Mesendoderm (in vitro differentiated cells): ENCODE results near the gene ASPSCR1.
"Not testable (repeated sequence)": the region's sequence is repeated elsewhere in the genome, so short reads cannot be mapped to it uniquely, and the experiment has no call there.

Source experiments
- DNase-seq: peaks from one replicate; pipeline ENCODE4 v3.0.0; 2013
- H2AK5ac ChIP-seq: 2 replicates; pipeline ENCODE4 v1.6.1; 2013; ENCODE audit warnings: low read length, inconsistent platforms
- H2BK120ac ChIP-seq: 2 replicates; pipeline ENCODE4 v1.6.1; 2013; ENCODE audit warnings: low read depth, mild to moderate bottlenecking, low read length, moderate library complexity, mixed read lengths
- H2BK15ac ChIP-seq: replicated peaks from 2 replicates; pipeline ENCODE4 v1.6.1; 2013; ENCODE audit warnings: low read depth, mild to moderate bottlenecking, moderate library complexity
- H2BK5ac ChIP-seq: 2 replicates; pipeline ENCODE4 v1.6.1; 2013; ENCODE audit warnings: low read length, inconsistent platforms
- H3K18ac ChIP-seq: 2 replicates; pipeline ENCODE4 v1.6.1; 2013; ENCODE audit warnings: mild to moderate bottlenecking, low read length, mixed read lengths
- H3K23ac ChIP-seq: one replicate; pipeline ENCODE4 v1.6.1; 2013; ENCODE audit warnings: low read length
- H3K27ac ChIP-seq: 2 replicates; pipeline ENCODE4 v1.5.1; 2013; ENCODE audit warnings: low read depth, mild to moderate bottlenecking, inconsistent platforms, low read length, moderate library complexity
- H3K27me3 ChIP-seq: 2 replicates; pipeline ENCODE4 v1.6.1; 2013; ENCODE audit warnings: low read length, control low read depth, mild to moderate bottlenecking, inconsistent platforms; ENCODE audit not compliant: insufficient read depth, poor library complexity
- H3K36me3 ChIP-seq: 2 replicates; pipeline ENCODE4 v1.6.1; 2013; ENCODE audit warnings: low read length, inconsistent platforms; ENCODE audit not compliant: control insufficient read depth, insufficient read depth
- H3K4ac ChIP-seq: one replicate; pipeline ENCODE4 v1.6.1; 2013; ENCODE audit warnings: low read depth, mild to moderate bottlenecking, low read length, moderate library complexity
- H3K4me1 ChIP-seq: 2 replicates; pipeline ENCODE4 v1.6.1; 2013; ENCODE audit warnings: low read depth, low read length, inconsistent platforms; ENCODE audit not compliant: control insufficient read depth
- H3K4me2 ChIP-seq: 2 replicates; pipeline ENCODE4 v1.6.1; 2013; ENCODE audit warnings: low read length
- H3K4me3 ChIP-seq: 2 replicates; pipeline ENCODE4 v1.5.1; 2013; ENCODE audit warnings: mild to moderate bottlenecking, low read length
- H3K56ac ChIP-seq: one replicate; pipeline ENCODE4 v1.6.1; 2013; ENCODE audit warnings: low read length
- H3K79me1 ChIP-seq: 2 replicates; pipeline ENCODE4 v1.6.1; 2013; ENCODE audit warnings: low read length, inconsistent platforms
- H3K79me2 ChIP-seq: 2 replicates; pipeline ENCODE4 v1.6.1; 2013; ENCODE audit warnings: mild to moderate bottlenecking, low read length; ENCODE audit not compliant: control insufficient read depth, insufficient read depth
- H3K9ac ChIP-seq: 2 replicates; pipeline ENCODE4 v1.6.1; 2013; ENCODE audit warnings: low read length, inconsistent platforms
- H4K5ac ChIP-seq: one replicate; pipeline ENCODE4 v1.6.1; 2013; ENCODE audit warnings: low read length
- H4K8ac ChIP-seq: one replicate; pipeline ENCODE4 v1.6.1; 2013; ENCODE audit warnings: low read depth, mild to moderate bottlenecking, control low read depth, low read length, moderate library complexity
- WGBS: extraction: QIAGEN DNeasy Blood & Tissue Kit; methylation state at CpG from one replicate; pipeline ENCODE4 v1.1.7; 2013; ENCODE audit warnings: low lambda C conversion rate, missing lambda C conversion rate; ENCODE audit not compliant: insufficient coverage; ENCODE audit errors: extremely low coverage; 5-methylcytosine and 5-hydroxymethylcytosine counted together

ASPSCR1 gene

DNA sequence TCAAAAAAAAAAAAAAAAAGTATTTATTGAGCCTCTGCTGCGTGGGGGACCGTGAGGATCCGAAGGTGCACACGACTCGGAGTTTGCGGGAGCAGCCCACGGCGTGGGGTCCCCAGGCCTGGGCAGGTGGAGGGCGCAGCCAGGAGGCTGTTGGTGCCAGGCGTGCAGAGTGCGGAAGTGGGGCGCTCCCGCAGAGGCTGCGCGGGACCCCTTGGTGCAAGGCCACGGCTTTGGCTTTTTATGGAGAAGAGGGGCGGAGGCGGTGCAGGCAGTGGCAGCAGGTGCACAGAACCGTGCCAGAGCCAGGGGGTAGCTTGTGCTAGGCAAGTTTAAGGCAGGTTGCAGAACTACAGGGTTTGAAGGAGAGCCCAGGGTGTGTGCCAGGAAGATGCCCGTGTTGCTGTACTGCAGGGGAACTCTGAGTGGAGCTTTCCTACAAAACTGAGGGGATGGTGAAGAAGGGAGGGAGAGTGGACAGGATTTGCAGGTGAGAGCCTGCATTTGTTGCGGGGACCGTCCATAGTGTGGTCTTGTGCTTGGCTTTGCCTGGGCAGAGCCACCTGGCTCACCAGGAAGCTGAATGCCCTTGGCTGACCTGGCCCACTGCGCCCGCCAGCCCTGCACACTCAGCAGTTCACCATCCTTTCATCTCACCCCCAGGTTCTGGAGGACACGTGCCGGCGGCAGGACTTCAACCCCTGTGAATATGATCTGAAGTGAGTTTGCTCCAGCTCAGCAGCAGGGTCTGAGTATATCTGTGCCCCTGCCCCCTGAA lies 1.3 kb downstream of the ASPSCR1 start:
- Histone ChIP-seq H2BK15ac (no peak overlapping the region), H3K18ac (no peak overlapping the region), H3K36me3 (no peaks in the 10 kb centered on the region), H2BK5ac (no peak overlapping the region), H3K4ac (no peak overlapping the region), H3K79me1 (peaks cover 3% of the 10 kb centered on the region), H4K5ac (no peak overlapping the region), H3K23ac (no peak overlapping the region), H3K27ac (no peak overlapping the region), H3K4me2 (no peak overlapping the region), H3K9ac (no peak overlapping the region), H2AK5ac (no peak overlapping the region), H4K8ac (no peak overlapping the region), H2BK120ac (no peak overlapping the region), H3K4me3 (no peak overlapping the region), H3K56ac (no peak overlapping the region), H3K27me3 (no peaks in the 10 kb centered on the region), H3K79me2 (peaks cover 2% of the 10 kb centered on the region), H3K4me1 (no peaks in the 10 kb centered on the region)
- no CpG with 5 or more reads among the region's 27 CpGs for WGBS
- DNase-seq: no peak

DNA sequence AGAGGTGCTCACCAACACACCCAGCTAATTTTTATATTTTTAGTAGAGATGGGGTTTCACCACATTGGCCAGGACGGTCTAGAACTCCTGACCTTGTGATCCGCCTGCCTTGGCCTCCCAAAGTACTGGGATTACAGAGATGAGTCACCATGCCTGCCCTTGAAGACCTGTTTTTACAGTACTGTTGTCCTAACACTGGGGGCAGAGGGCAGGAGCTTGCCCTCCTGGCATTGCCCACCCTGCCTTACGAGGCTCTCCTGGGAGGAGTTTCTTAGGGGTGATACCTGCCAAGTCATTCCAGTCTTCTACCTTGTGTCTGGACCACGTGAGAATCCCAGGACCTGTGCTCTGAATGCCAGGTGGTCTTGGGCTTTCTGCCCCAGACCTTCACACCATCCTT lies 2.7 kb downstream of the ASPSCR1 start:
- no peak overlapping the region for H3K23ac ChIP-seq
- no peak overlapping the region for H3K27ac ChIP-seq
- no peak for DNase-seq
- H3K4ac ChIP-seq: no peak overlapping the region
- H4K5ac ChIP-seq: no peak overlapping the region
- no peak overlapping the region for H3K4me2 ChIP-seq
- no peak overlapping the region for H2AK5ac ChIP-seq
- no peak overlapping the region for H3K56ac ChIP-seq
- H3K36me3 ChIP-seq: peaks cover 3% of the 10 kb centered on the region
- H4K8ac ChIP-seq: no peak overlapping the region
- H3K4me1 ChIP-seq: no peaks in the 10 kb centered on the region
- H2BK5ac ChIP-seq: no peak overlapping the region
- H2BK15ac ChIP-seq: no peak overlapping the region
- H3K4me3 ChIP-seq: no peak overlapping the region
- H3K79me2 ChIP-seq: peaks cover 2% of the 10 kb centered on the region
- no peak overlapping the region for H3K9ac ChIP-seq
- H3K79me1 ChIP-seq: peaks cover 3% of the 10 kb centered on the region
- H3K27me3 ChIP-seq: no peaks in the 10 kb centered on the region
- no CpG with 5 or more reads among the region's 4 CpGs for WGBS
- no peak overlapping the region for H3K18ac ChIP-seq
- H2BK120ac ChIP-seq: no peak overlapping the region

GRCh38 chr17:81980707-81981343 lies 3.4 kb downstream of the ASPSCR1 start:
- Histone ChIP-seq H4K8ac (no peak overlapping the region), H3K27me3 (no peaks in the 10 kb centered on the region), H3K4ac (no peak overlapping the region), H2BK15ac (no peak overlapping the region), H3K4me2 (no peak overlapping the region), H2AK5ac (no peak overlapping the region), H3K18ac (no peak overlapping the region), H3K4me1 (no peaks in the 10 kb centered on the region), H3K4me3 (no peak overlapping the region), H3K9ac (no peak overlapping the region), H3K23ac (no peak overlapping the region), H4K5ac (no peak overlapping the region), H2BK5ac (no peak overlapping the region), H2BK120ac (no peak overlapping the region), H3K56ac (no peak overlapping the region), H3K27ac (no peak overlapping the region), H3K79me1 (peaks cover 3% of the 10 kb centered on the region), H3K79me2 (peaks cover 2% of the 10 kb centered on the region), H3K36me3 (peaks cover 5% of the 10 kb centered on the region)
- DNase-seq: no peak
- WGBS: no CpG with 5 or more reads among the region's 9 CpGs

DNA sequence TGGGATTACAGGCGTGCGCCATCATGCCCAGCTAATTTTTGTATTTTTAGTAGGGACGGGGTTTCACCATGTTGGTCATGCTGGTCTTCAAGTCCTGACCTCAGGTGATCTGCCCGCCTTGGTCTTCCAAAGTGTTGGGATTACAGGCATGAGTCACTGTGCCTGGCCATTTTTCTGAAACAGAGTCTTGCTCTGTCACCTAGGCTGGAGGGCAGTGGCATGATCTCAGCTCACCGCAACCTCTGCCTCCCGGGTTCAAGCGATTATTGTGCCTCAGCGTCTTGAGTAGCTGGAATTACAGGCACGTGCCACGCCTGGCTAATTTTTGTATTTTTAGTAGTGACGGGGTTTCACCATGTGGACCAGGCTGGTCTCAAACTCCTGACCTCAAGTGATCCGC lies 4.1 kb downstream of the ASPSCR1 start:
- not testable (repeated sequence) for H3K4me3 ChIP-seq, H3K18ac ChIP-seq, H2BK15ac ChIP-seq, H2BK120ac ChIP-seq, H3K4ac ChIP-seq, H2AK5ac ChIP-seq, H4K5ac ChIP-seq, H3K56ac ChIP-seq, H3K27me3 ChIP-seq, H3K27ac ChIP-seq, DNase-seq, H2BK5ac ChIP-seq, H4K8ac ChIP-seq, H3K23ac ChIP-seq, H3K4me2 ChIP-seq, H3K4me1 ChIP-seq, H3K36me3 ChIP-seq, H3K9ac ChIP-seq, H3K79me2 ChIP-seq, H3K79me1 ChIP-seq
- WGBS: no CpG with 5 or more reads among the region's 12 CpGs

- Histone ChIP-seq H3K4me2 (no peak overlapping the region), H3K4ac (no peak overlapping the region), H4K8ac (no peak overlapping the region), H3K27me3 (no peaks in the 10 kb centered on the region), H2BK120ac (no peak overlapping the region), H4K5ac (no peak overlapping the region), H3K79me1 (peaks cover 3% of the 10 kb centered on the region), H3K4me3 (no peak overlapping the region), H3K4me1 (no peaks in the 10 kb centered on the region), H3K56ac (no peak overlapping the region), H3K23ac (no peak overlapping the region), H2BK15ac (no peak overlapping the region), H3K9ac (no peak overlapping the region), H3K36me3 (peaks cover 5% of the 10 kb centered on the region), H3K18ac (no peak overlapping the region), H3K27ac (no peak overlapping the region), H2AK5ac (no peak overlapping the region), H2BK5ac (no peak overlapping the region), H3K79me2 (peaks cover 2% of the 10 kb centered on the region)
- WGBS: no CpG with 5 or more reads among the region's 35 CpGs
- no peak for DNase-seq
Observed at GRCh38 chr17:81983011-81983638, 5.7 kb downstream of the ASPSCR1 start.
